Keratinocyte (primary cell): ENCODE results near the gene MINDY4. TPM values are rescaled to one million over a fixed set of nuclear protein-coding genes. Genes with fewer than 3 reads are reported as not detected.

Source experiments
- DNase-seq: peaks from one replicate; pipeline ENCODE4 v3.0.0-alpha.2; 2011; ENCODE audit warnings: low read depth, missing footprints, low spot score
- FAIRE-seq: peaks from 2 replicates; lab custom pipeline; 2011; peaks lifted over from hg19 to GRCh38; lab: Jason Lieb, UNC
- H2AFZ ChIP-seq: 2 replicates; pipeline ENCODE4 v1.6.0; 2012; ENCODE audit warnings: low read length, control low read depth, inconsistent platforms; ENCODE audit not compliant: control insufficient read depth
- H3K27ac ChIP-seq: 2 replicates; pipeline ENCODE4 v1.5.1; 2011; ENCODE audit warnings: low read length; ENCODE audit not compliant: control insufficient read depth, insufficient read depth
- H3K27me3 ChIP-seq: 3 replicates; pipeline ENCODE4 v1.6.0; 2011; ENCODE audit warnings: low read length; ENCODE audit not compliant: control insufficient read depth, insufficient read depth; ENCODE audit errors: extremely low read depth
- H3K36me3 ChIP-seq, 2 experiments: 2 replicates in 1 of 2; 3 replicates in 1 of 2; pipeline ENCODE4 v1.5.1; 2011; ENCODE audit warnings: low read length in 2 of 2, mild to moderate bottlenecking in 1 of 2; ENCODE audit not compliant: control insufficient read depth in 2 of 2, insufficient read depth in 2 of 2; ENCODE audit errors: extremely low read depth in 1 of 2
- H3K4me1 ChIP-seq: 3 replicates; pipeline ENCODE4 v1.5.1; 2011; ENCODE audit warnings: low read length; ENCODE audit not compliant: control insufficient read depth, insufficient read depth; ENCODE audit errors: extremely low read depth
- H3K4me2 ChIP-seq: 3 replicates; pipeline ENCODE4 v1.6.0; 2011; ENCODE audit warnings: low read depth, low read length; ENCODE audit not compliant: control insufficient read depth, insufficient read depth; ENCODE audit errors: extremely low read depth
- H3K4me3 ChIP-seq, 3 experiments: fragments of 200-600 bp in 1 of 3; sonication (generic) in 1 of 3; 2 replicates in 2 of 3; 3 replicates in 1 of 3; pipeline ENCODE4 v1.5.1; 2011 to 2016; ENCODE audit warnings: low read length in 3 of 3, mild to moderate bottlenecking in 3 of 3, control low read depth in 2 of 3, inconsistent platforms in 1 of 3, low read depth in 1 of 3, mixed read lengths in 1 of 3, mixed run types in 1 of 3, moderate library complexity in 1 of 3; ENCODE audit not compliant: control insufficient read depth in 2 of 3, insufficient read depth in 2 of 3; ENCODE audit errors: extremely low read depth in 1 of 3
- H3K79me2 ChIP-seq: 2 replicates; pipeline ENCODE4 v1.6.0; 2012; ENCODE audit warnings: low read length; ENCODE audit not compliant: control insufficient read depth, insufficient read depth
- H3K9ac ChIP-seq: 3 replicates; pipeline ENCODE4 v1.6.0; 2011; ENCODE audit warnings: low read length; ENCODE audit not compliant: control insufficient read depth, insufficient read depth; ENCODE audit errors: extremely low read depth
- H3K9me1 ChIP-seq: 3 replicates; pipeline ENCODE4 v1.6.0; 2011; ENCODE audit warnings: low read length; ENCODE audit not compliant: control insufficient read depth, insufficient read depth; ENCODE audit errors: extremely low read depth
- H3K9me3 ChIP-seq: 2 replicates; pipeline ENCODE4 v1.5.1; 2012; ENCODE audit warnings: low read depth, low read length; ENCODE audit not compliant: control insufficient read depth
- H4K20me1 ChIP-seq: 3 replicates; pipeline ENCODE4 v1.6.0; 2011; ENCODE audit warnings: low read length; ENCODE audit not compliant: control insufficient read depth, insufficient read depth; ENCODE audit errors: extremely low read depth
- CTCF ChIP-seq, 3 experiments: IDR thresholded peaks in 1 of 3; conservative IDR thresholded peaks in 1 of 3; optimal IDR thresholded peaks in 1 of 3; 2 replicates in 2 of 3; 3 replicates in 1 of 3; pipeline versions ENCODE3 to v1.5.1; 2011; ENCODE audit warnings: low read length in 3 of 3, mild to moderate bottlenecking in 3 of 3, moderate library complexity in 2 of 3, control low read depth in 1 of 3, inconsistent platforms in 1 of 3; ENCODE audit not compliant: insufficient read depth in 2 of 3; ENCODE audit errors: extremely low read depth in 1 of 3
- EZH2 ChIP-seq: IDR thresholded peaks from one replicate; pipeline ENCODE4 v1.6.1; 2012; ENCODE audit warnings: inconsistent platforms, mild to moderate bottlenecking, low read length, moderate library complexity
- dilution Hi-C: fragments of 300-500 bp; cut with MboI; formaldehyde crosslinking; loops from one replicate; pipeline ENCODE4 v1.7.0; 2020; ENCODE audit warnings: low sequenced_read_pairs; ENCODE audit not compliant: extremely low pct_ligation_motif_present
- polyA plus RNA-seq, 5 experiments: library from polyadenylated mRNA; depleted of rRNA in 3 of 5; stranded (reverse) in 3 of 5; stranded (forward) in 1 of 5; unstranded in 1 of 5; fragments of >200 nt; gene quantifications; 1 replicate in 1 of 5; 2 replicates in 3 of 5; 3 replicates in 1 of 5; pipeline versions ENCODE4 v1.2.1 to v1.2.3, GENCODE V29; 2011 to 2012; ENCODE audit warnings: missing spikeins in 2 of 5, low read depth in 1 of 5, low replicate concordance in 1 of 5

MINDY4 gene
- polyA plus RNA-seq, 1 donor (not counting 4 experiments of a cell fraction or from before 2014, with no cell fraction given) = 1.5 TPM

DNA sequence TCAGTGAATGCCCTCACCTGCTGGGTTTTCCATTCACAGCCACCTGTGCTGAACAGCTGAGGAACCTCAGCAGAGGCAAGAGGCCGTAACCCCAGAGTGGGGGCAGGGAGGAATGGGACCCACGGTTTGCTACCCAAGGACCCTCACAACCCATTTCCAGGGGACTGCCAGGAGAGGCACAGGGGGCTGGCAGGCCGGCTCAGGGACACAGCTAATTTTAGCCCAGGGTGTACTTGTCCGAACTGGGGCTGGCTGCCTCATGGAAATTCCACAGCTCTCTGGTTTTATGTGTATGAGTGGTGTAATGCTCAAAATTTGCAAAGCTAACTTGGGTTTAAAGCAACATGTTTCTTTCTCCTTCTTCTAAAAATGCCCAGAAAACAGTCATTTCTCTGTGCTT lies 42.2 kb downstream of the MINDY4 start:
- Histone ChIP-seq H3K79me2 (no peaks in the 10 kb centered on the region), H3K9me1 (no peaks in the 10 kb centered on the region), H3K4me1 (peaks cover 10% of the 10 kb centered on the region), H3K9ac (no peak overlapping the region), H3K27me3 (no peaks in the 10 kb centered on the region), H3K4me2 (no peak overlapping the region), H4K20me1 (no peaks in the 10 kb centered on the region), H3K9me3 (no peaks in the 10 kb centered on the region), H3K36me3 (no peaks in the 10 kb centered on the region), H3K27ac (no peak overlapping the region), H2AFZ (no peak overlapping the region), H3K4me3 (no peak overlapping the region)
- dilution Hi-C loops = loop anchor here (25.0 kb wide), 1 partner anchor 299 kb away; no protein-coding TSS in a partner anchor
- no peak for DNase-seq
- no peak for TF ChIP-seq CTCF (optimal IDR thresholded peaks at IDR 0.05 in 1 of 3, IDR thresholded peaks at IDR 0.05 in 1 of 3, conservative IDR thresholded peaks at IDR 0.05 in 1 of 3; ENCODE audit: extremely low read depth in 1 of 3, insufficient read depth in 2 of 3, low read length in 3 of 3)
- TF ChIP-seq EZH2 = no peak
- no peak for FAIRE-seq

- dilution Hi-C loops = loop anchor here (25.0 kb wide), 1 partner anchor 297 kb away; no protein-coding TSS in a partner anchor
- FAIRE-seq (peak; percentile 44), DNase-seq (no peak)
- Histone ChIP-seq H3K79me2 (no peaks in the 10 kb centered on the region), H3K36me3 (no peaks in the 10 kb centered on the region), H3K27me3 (no peaks in the 10 kb centered on the region), H3K4me2 (no peak overlapping the region), H3K9me1 (no peaks in the 10 kb centered on the region), H3K4me1 (peaks cover 10% of the 10 kb centered on the region), H3K9me3 (no peaks in the 10 kb centered on the region), H4K20me1 (no peaks in the 10 kb centered on the region), H3K27ac (no peak overlapping the region), H3K9ac (no peak overlapping the region), H2AFZ (no peak overlapping the region), H3K4me3 (no peak overlapping the region)
- TF ChIP-seq CTCF (optimal IDR thresholded peaks at IDR 0.05 in 1 of 3, IDR thresholded peaks at IDR 0.05 in 1 of 3, conservative IDR thresholded peaks at IDR 0.05 in 1 of 3; ENCODE audit: extremely low read depth in 1 of 3, insufficient read depth in 2 of 3, low read length in 3 of 3) (no peak), EZH2 (no peak)
Measured at GRCh38 chr7:30814700-30815387, 43.6 kb downstream of the MINDY4 start.
